ENCODE data around the gene CYP11A1.

CYP11A1 gene

DNA sequence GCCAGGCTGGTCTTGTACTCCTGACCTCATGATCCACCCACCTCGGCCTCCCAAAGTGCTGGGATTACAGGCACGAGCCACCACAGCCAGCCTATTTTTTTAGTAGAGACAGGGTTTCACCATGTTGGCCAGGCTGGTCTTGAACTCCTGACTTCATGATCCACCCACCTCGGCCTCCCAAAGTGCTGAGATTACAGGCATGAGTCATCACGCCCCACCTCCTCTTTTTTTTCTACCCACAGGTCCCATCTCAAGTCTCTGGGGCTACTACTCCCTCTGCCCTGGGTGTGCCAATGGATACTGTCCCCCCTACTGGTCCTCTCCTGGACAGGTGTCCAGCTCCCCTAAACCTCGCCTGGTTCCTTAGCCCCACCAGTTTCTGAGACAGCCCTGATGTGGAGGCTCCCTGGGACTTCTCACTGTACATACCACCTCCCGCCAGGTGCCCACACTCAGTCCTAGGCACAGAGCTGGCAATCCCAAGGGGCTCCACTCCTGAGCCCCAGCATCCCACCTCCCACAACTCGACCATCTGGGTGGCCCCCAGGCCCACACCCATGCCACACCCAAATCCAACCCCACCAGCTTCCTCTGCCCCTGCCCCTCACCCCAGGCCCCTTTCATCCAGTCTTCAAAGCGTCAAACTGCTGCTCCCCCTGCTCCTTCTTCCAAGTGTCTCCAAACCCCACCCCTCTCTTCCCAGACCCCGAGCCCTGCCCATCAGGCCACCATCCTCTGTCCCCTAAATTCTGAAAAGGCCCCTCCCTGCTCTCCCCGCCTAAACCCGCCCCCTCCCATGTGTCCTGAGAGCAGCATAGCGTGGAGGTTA lies 13.1 kb upstream of the CYP11A1 start:
- H3F3A ChIP-seq (ENCODE audit: insufficient read depth, low read length): peaks cover 21% of the 10 kb centered on the region
- H4K20me1 ChIP-seq (ENCODE audit: insufficient read depth, low read length): no peaks in the 10 kb centered on the region
- H3K79me2 ChIP-seq (ENCODE audit: low read length): no peaks in the 10 kb centered on the region
- H3K4me3 ChIP-seq (ENCODE audit: low read length): no peak overlapping the region
- peaks cover 37% of the 10 kb centered on the region for H3K4me1 ChIP-seq (ENCODE audit: low read length)
- H3K9me2 ChIP-seq (replicated peaks; ENCODE audit: insufficient read depth, low read length): no peaks in the 10 kb centered on the region
- no peak for TF ChIP-seq EZH2 (optimal IDR thresholded peaks at IDR 0.05; ENCODE audit: low read depth, low read length)
- TF ChIP-seq EZH2phosphoT487 (IDR thresholded peaks at IDR 0.05; ENCODE audit: low read length): no peak
- no peak for TF ChIP-seq CTCF (IDR thresholded peaks at IDR 0.05; ENCODE audit: low read length)
- no peaks in the 10 kb centered on the region for H3K27me3 ChIP-seq (replicated peaks; ENCODE audit: insufficient read depth, low read length)
- no peaks in the 10 kb centered on the region for H3K36me3 ChIP-seq (replicated peaks; ENCODE audit: insufficient read depth, low read length)
- H3K27ac ChIP-seq (ENCODE audit: low read length): no peak overlapping the region
- H2AFZ ChIP-seq (ENCODE audit: low read length): no peak overlapping the region
- no peak for DNase-seq
- no peak overlapping the region for H3K9ac ChIP-seq (ENCODE audit: low read length)
- no peak overlapping the region for H3K4me2 ChIP-seq (ENCODE audit: low read depth, low read length)
- no peaks in the 10 kb centered on the region for H3K9me3 ChIP-seq (replicated peaks; ENCODE audit: insufficient read depth, low read length)

GRCh38 chr15:74378848-74379247 lies 11.4 kb upstream of the CYP11A1 start:
- Histone ChIP-seq H3K4me2 (ENCODE audit: low read depth, low read length) (no peak overlapping the region), H3K9ac (ENCODE audit: low read length) (no peak overlapping the region), H3K4me3 (ENCODE audit: low read length) (no peak overlapping the region), H3K36me3 (replicated peaks; ENCODE audit: insufficient read depth, low read length) (no peaks in the 10 kb centered on the region), H3K27ac (ENCODE audit: low read length) (no peak overlapping the region), H3F3A (ENCODE audit: insufficient read depth, low read length) (peaks cover 17% of the 10 kb centered on the region), H3K79me2 (ENCODE audit: low read length) (no peaks in the 10 kb centered on the region), H3K4me1 (ENCODE audit: low read length) (peaks cover 27% of the 10 kb centered on the region), H3K9me2 (replicated peaks; ENCODE audit: insufficient read depth, low read length) (no peaks in the 10 kb centered on the region), H3K9me3 (replicated peaks; ENCODE audit: insufficient read depth, low read length) (no peaks in the 10 kb centered on the region), H3K27me3 (replicated peaks; ENCODE audit: insufficient read depth, low read length) (no peaks in the 10 kb centered on the region), H4K20me1 (ENCODE audit: insufficient read depth, low read length) (no peaks in the 10 kb centered on the region), H2AFZ (ENCODE audit: low read length) (no peak overlapping the region)
- no peak for TF ChIP-seq EZH2phosphoT487 (IDR thresholded peaks at IDR 0.05; ENCODE audit: low read length)
- no peak for TF ChIP-seq EZH2 (optimal IDR thresholded peaks at IDR 0.05; ENCODE audit: low read depth, low read length)
- no peak for DNase-seq

- no peaks in the 10 kb centered on the region for H3K27me3 ChIP-seq (replicated peaks; ENCODE audit: insufficient read depth, low read length)
- no peaks in the 10 kb centered on the region for H3K79me2 ChIP-seq (ENCODE audit: low read length)
- H3K36me3 ChIP-seq (replicated peaks; ENCODE audit: insufficient read depth, low read length): no peaks in the 10 kb centered on the region
- TF ChIP-seq EZH2phosphoT487 (IDR thresholded peaks at IDR 0.05; ENCODE audit: low read length) (no peak), CTCF (IDR thresholded peaks at IDR 0.05; ENCODE audit: low read length) (no peak), EZH2 (optimal IDR thresholded peaks at IDR 0.05; ENCODE audit: low read depth, low read length) (no peak)
- peaks cover 13% of the 10 kb centered on the region for H3F3A ChIP-seq (ENCODE audit: insufficient read depth, low read length)
- no peak overlapping the region for H2AFZ ChIP-seq (ENCODE audit: low read length)
- no peak overlapping the region for H3K9ac ChIP-seq (ENCODE audit: low read length)
- no peaks in the 10 kb centered on the region for H4K20me1 ChIP-seq (ENCODE audit: insufficient read depth, low read length)
- H3K9me3 ChIP-seq (replicated peaks; ENCODE audit: insufficient read depth, low read length): no peaks in the 10 kb centered on the region
- H3K4me1 ChIP-seq (ENCODE audit: low read length): peaks cover 25% of the 10 kb centered on the region
- H3K4me2 ChIP-seq (ENCODE audit: low read depth, low read length): no peak overlapping the region
- DNase-seq: no peak
- H3K4me3 ChIP-seq (ENCODE audit: low read length): no peak overlapping the region
- H3K27ac ChIP-seq (ENCODE audit: low read length): no peak overlapping the region
- H3K9me2 ChIP-seq (replicated peaks; ENCODE audit: insufficient read depth, low read length): no peaks in the 10 kb centered on the region
Measured at GRCh38 chr15:74377831-74378766, 10.7 kb upstream of the CYP11A1 start.

All from MM.1S (cell line).